Measurements from ENCODE around the gene SIGLEC8.

Gene SIGLEC8

GRCh38 chr19:51458051-51458645 lies at the start of gene SIGLEC8:
Gene SIGLEC8, minus strand, starts transcription at chr19:51458454. Its CDS starts 67 bp downstream, at chr19:51458387.
- TF ChIP-seq, protein P1, sequence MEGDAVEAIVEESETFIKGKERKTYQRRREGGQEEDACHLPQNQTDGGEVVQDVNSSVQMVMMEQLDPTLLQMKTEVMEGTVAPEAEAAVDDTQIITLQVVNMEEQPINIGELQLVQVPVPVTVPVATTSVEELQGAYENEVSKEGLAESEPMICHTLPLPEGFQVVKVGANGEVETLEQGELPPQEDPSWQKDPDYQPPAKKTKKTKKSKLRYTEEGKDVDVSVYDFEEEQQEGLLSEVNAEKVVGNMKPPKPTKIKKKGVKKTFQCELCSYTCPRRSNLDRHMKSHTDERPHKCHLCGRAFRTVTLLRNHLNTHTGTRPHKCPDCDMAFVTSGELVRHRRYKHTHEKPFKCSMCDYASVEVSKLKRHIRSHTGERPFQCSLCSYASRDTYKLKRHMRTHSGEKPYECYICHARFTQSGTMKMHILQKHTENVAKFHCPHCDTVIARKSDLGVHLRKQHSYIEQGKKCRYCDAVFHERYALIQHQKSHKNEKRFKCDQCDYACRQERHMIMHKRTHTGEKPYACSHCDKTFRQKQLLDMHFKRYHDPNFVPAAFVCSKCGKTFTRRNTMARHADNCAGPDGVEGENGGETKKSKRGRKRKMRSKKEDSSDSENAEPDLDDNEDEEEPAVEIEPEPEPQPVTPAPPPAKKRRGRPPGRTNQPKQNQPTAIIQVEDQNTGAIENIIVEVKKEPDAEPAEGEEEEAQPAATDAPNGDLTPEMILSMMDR (IDR thresholded peaks at IDR 0.05; ENCODE audit: low read depth, low read length), result no peak
- H3K4me3 ChIP-seq (replicated peaks in 1 of 2; ENCODE audit: low read depth in 2 of 2, low read length in 2 of 2), result no peak within 1 kb of the TSS
- DNase-seq (ENCODE audit: low read depth in 2 of 2), result no peak

GRCh38 chr19:51507640-51508058 lies 49.4 kb upstream of the SIGLEC8 start:
- TF ChIP-seq, protein P1 (IDR thresholded peaks at IDR 0.05; ENCODE audit: low read depth, low read length), result no peak
- H3K4me3 ChIP-seq (replicated peaks in 1 of 2; ENCODE audit: low read depth in 2 of 2, low read length in 2 of 2), result no peak overlapping the region
- no peak for DNase-seq (ENCODE audit: low read depth in 2 of 2)

- no peak overlapping the region for H3K4me3 ChIP-seq (replicated peaks in 1 of 2; ENCODE audit: low read depth in 2 of 2, low read length in 2 of 2)
- DNase-seq (ENCODE audit: low read depth in 2 of 2), result no peak
Observed at GRCh38 chr19:51507192-51507591, 48.9 kb upstream of the SIGLEC8 start.

GRCh38 chr19:51505904-51506303 lies 47.6 kb upstream of the SIGLEC8 start:
- H3K4me3 ChIP-seq (replicated peaks in 1 of 2; ENCODE audit: low read depth in 2 of 2, low read length in 2 of 2), result no peak overlapping the region
- TF ChIP-seq, protein P1 (IDR thresholded peaks at IDR 0.05; ENCODE audit: low read depth, low read length), result no peak
- no peak for DNase-seq (ENCODE audit: low read depth in 2 of 2)

More at GRCh38 chr19:51507192-51507591, 48.9 kb upstream of the SIGLEC8 start:
- TF ChIP-seq, protein P1 (IDR thresholded peaks at IDR 0.05; ENCODE audit: low read depth, low read length), result no peak

GRCh38 chr19:51503896-51504295 lies 45.6 kb upstream of the SIGLEC8 start:
- no peak for DNase-seq (ENCODE audit: low read depth in 2 of 2)
- TF ChIP-seq, protein P1 (IDR thresholded peaks at IDR 0.05; ENCODE audit: low read depth, low read length), result no peak
- H3K4me3 ChIP-seq (replicated peaks in 1 of 2; ENCODE audit: low read depth in 2 of 2, low read length in 2 of 2), result no peak overlapping the region

- H3K4me3 ChIP-seq (replicated peaks in 1 of 2; ENCODE audit: low read depth in 2 of 2, low read length in 2 of 2), result no peak overlapping the region
- no peak for DNase-seq (ENCODE audit: low read depth in 2 of 2)
- TF ChIP-seq, protein P1 (IDR thresholded peaks at IDR 0.05; ENCODE audit: low read depth, low read length), result no peak
Observed at GRCh38 chr19:51503286-51503817, 45.1 kb upstream of the SIGLEC8 start.
